ENCODE measurements around the gene STK17B.

GRCh38 chr2:196086517-196087368 lies 84.6 kb downstream of the STK17B start:
- TF ChIP-seq CTCF (IDR thresholded peaks at IDR 0.05) (no peak), POLR2A (IDR thresholded peaks at IDR 0.05) (no peak)

Data from uterus (tissue), 2 donors.